IMR-90 (cell line): ENCODE data around the gene YAE1. TPM values are rescaled to one million over a fixed set of nuclear protein-coding genes. Genes with fewer than 3 reads are reported as not detected.

Source experiments
- ATAC-seq: fragments of 200-7000 bp; cut with Tn5 transposase; 2 replicates; pipeline ENCODE4 v1.9.1; 2020; ENCODE audit warnings: low read depth, mild to moderate bottlenecking, moderate library complexity
- BruUV-seq: library from RNA; stranded (reverse); fragments of 400-500 nt; replicated peaks from 2 replicates; lab custom pipeline; 2021; lab: Mats Ljungman, UMichigan
- CTCF ChIA-PET: fragments of 300-600 bp; formaldehyde crosslinking; extraction: SDS; loops from one replicate; lab custom pipeline; 2021; ENCODE audit warnings: antibody characterized with exemption; lab: Yijun Ruan, JAX
- POLR2A ChIA-PET: fragments of 300-600 bp; sonication (Branson Sonifier 250); formaldehyde crosslinking; loops from one replicate; lab custom pipeline; 2022; ENCODE audit warnings: antibody characterized with exemption; ENCODE audit not compliant: unreplicated experiment; lab: Charles Lee
- DNase-seq: peaks from one replicate; pipeline ENCODE4 v3.0.0; 2013
- H2AFZ ChIP-seq: replicated peaks from 2 replicates; pipeline ENCODE3; 2013; ENCODE audit warnings: low read length, mild to moderate bottlenecking; ENCODE audit not compliant: poor library complexity
- H2AK5ac ChIP-seq: 2 replicates; pipeline ENCODE4 v1.6.1; 2013; ENCODE audit warnings: low read depth, low read length, inconsistent platforms
- H2AK9ac ChIP-seq: replicated peaks from 2 replicates; pipeline ENCODE3; 2013; ENCODE audit warnings: mild to moderate bottlenecking, low read depth, low read length, moderate library complexity; ENCODE audit not compliant: poor library complexity
- H2BK120ac ChIP-seq: 2 replicates; pipeline ENCODE4 v1.6.1; 2013; ENCODE audit warnings: low read depth, low read length, inconsistent platforms
- H2BK15ac ChIP-seq: 3 replicates; pipeline ENCODE4 v1.6.1; 2013; ENCODE audit warnings: low read depth, low read length, inconsistent platforms
- H2BK20ac ChIP-seq: 2 replicates; pipeline ENCODE4 v1.6.1; 2013; ENCODE audit warnings: low read depth, mild to moderate bottlenecking, inconsistent platforms, low read length, moderate library complexity
- H2BK5ac ChIP-seq: 2 replicates; pipeline ENCODE4 v1.6.1; 2013; ENCODE audit warnings: mild to moderate bottlenecking, low read depth, low read length, inconsistent platforms; ENCODE audit not compliant: poor library complexity, severe bottlenecking
- H3K14ac ChIP-seq: replicated peaks from 2 replicates; pipeline ENCODE4 v1.6.1; 2013; ENCODE audit warnings: low read depth, low read length, inconsistent platforms
- H3K18ac ChIP-seq: 2 replicates; pipeline ENCODE4 v1.6.1; 2013; ENCODE audit warnings: low read depth, low read length, control low read depth
- H3K23ac ChIP-seq: 2 replicates; pipeline ENCODE4 v1.6.1; 2013; ENCODE audit warnings: low read depth, low read length, inconsistent platforms
- H3K27ac ChIP-seq: 2 replicates; pipeline ENCODE4 v1.5.1; 2013; ENCODE audit warnings: mild to moderate bottlenecking, control low read depth, low read length; ENCODE audit not compliant: insufficient read depth
- H3K27me3 ChIP-seq: 2 replicates; pipeline ENCODE4 v1.6.1; 2013; ENCODE audit warnings: low read length; ENCODE audit not compliant: control insufficient read depth, insufficient read depth
- H3K36me3 ChIP-seq: 2 replicates; pipeline ENCODE4 v1.6.1; 2013; ENCODE audit warnings: low read length, mixed read lengths; ENCODE audit not compliant: control insufficient read depth, insufficient read depth
- H3K4ac ChIP-seq: 2 replicates; pipeline ENCODE4 v1.6.1; 2013; ENCODE audit warnings: low read depth, low read length, inconsistent platforms
- H3K4me1 ChIP-seq: 2 replicates; pipeline ENCODE4 v1.6.1; 2013; ENCODE audit warnings: low read length, mixed read lengths; ENCODE audit not compliant: control insufficient read depth, insufficient read depth
- H3K4me2 ChIP-seq: 2 replicates; pipeline ENCODE4 v1.6.1; 2013; ENCODE audit warnings: low read depth, mild to moderate bottlenecking, control low read depth, low read length, moderate library complexity
- H3K4me3 ChIP-seq: 2 replicates; pipeline ENCODE4 v1.5.1; 2013; ENCODE audit warnings: low read depth, mild to moderate bottlenecking, control low read depth, low read length, moderate library complexity; ENCODE audit not compliant: insufficient read depth
- H3K56ac ChIP-seq: 2 replicates; pipeline ENCODE4 v1.6.1; 2013; ENCODE audit warnings: low read length, inconsistent platforms; ENCODE audit not compliant: insufficient read depth; ENCODE audit errors: extremely low read depth
- H3K79me1 ChIP-seq, 2 experiments: 2 replicates each; pipeline ENCODE4 v1.6.1; 2013; ENCODE audit warnings: low read length in 2 of 2, inconsistent platforms in 1 of 2, low read depth in 1 of 2
- H3K9ac ChIP-seq: 2 replicates; pipeline ENCODE4 v1.6.1; 2013; ENCODE audit warnings: low read depth, low read length, control low read depth
- H3K9me1 ChIP-seq: 2 replicates; pipeline ENCODE4 v1.6.1; 2013; ENCODE audit warnings: low read length, inconsistent platforms; ENCODE audit not compliant: insufficient read depth
- H3K9me3 ChIP-seq: 2 replicates; pipeline ENCODE4 v1.6.1; 2013; ENCODE audit warnings: low read length; ENCODE audit not compliant: control insufficient read depth, insufficient read depth
- H4K20me1 ChIP-seq: 2 replicates; pipeline ENCODE4 v1.6.1; 2013; ENCODE audit warnings: low read length, inconsistent platforms; ENCODE audit not compliant: insufficient read depth
- H4K5ac ChIP-seq: 2 replicates; pipeline ENCODE4 v1.6.1; 2013; ENCODE audit warnings: mild to moderate bottlenecking, low read depth, low read length, control low read depth
- H4K8ac ChIP-seq, 2 experiments: 2 replicates each; pipeline ENCODE4 v1.6.1; 2013; ENCODE audit warnings: low read depth in 2 of 2, low read length in 2 of 2, control low read depth in 1 of 2, inconsistent platforms in 1 of 2
- H4K91ac ChIP-seq: 2 replicates; pipeline ENCODE4 v1.6.1; 2013; ENCODE audit warnings: low read depth, low read length, inconsistent platforms; ENCODE audit not compliant: insufficient read depth
- BHLHE40 ChIP-seq: fragments of 150-350 bp; IDR thresholded peaks from 2 replicates; pipeline ENCODE4 v1.6.1; 2016; ENCODE audit warnings: mild to moderate bottlenecking, low read depth, low read length
- CEBPB ChIP-seq: IDR thresholded peaks from 2 replicates; pipeline ENCODE4 v1.6.1; 2012; ENCODE audit warnings: low read depth, low read length, improper control_type of control experiment
- CHD1 ChIP-seq: IDR thresholded peaks from 2 replicates; pipeline ENCODE4 v1.6.1; 2012; ENCODE audit warnings: low read depth, low read length, improper control_type of control experiment
- CTCF ChIP-seq: conservative IDR thresholded peaks from 2 replicates; pipeline ENCODE4 v1.5.1; 2012; ENCODE audit warnings: mild to moderate bottlenecking, low read depth, low read length, improper control_type of control experiment
- ELK1 ChIP-seq: fragments of 150-350 bp; IDR thresholded peaks from 2 replicates; pipeline ENCODE4 v1.6.1; 2016; ENCODE audit warnings: low read depth, mild to moderate bottlenecking, low read length, moderate library complexity, borderline replicate concordance
- FOS ChIP-seq: fragments of 150-350 bp; IDR thresholded peaks from 2 replicates; pipeline ENCODE4 v1.6.1; 2016; ENCODE audit warnings: low read depth, low read length
- MAFK ChIP-seq: IDR thresholded peaks from 2 replicates; pipeline ENCODE4 v1.6.1; 2012; ENCODE audit warnings: low read depth, low read length, improper control_type of control experiment
- MAZ ChIP-seq: IDR thresholded peaks from 2 replicates; pipeline ENCODE4 v1.6.1; 2012; ENCODE audit warnings: low read depth, mild to moderate bottlenecking, low read length, improper control_type of control experiment, moderate library complexity, borderline replicate concordance
- MXI1 ChIP-seq: IDR thresholded peaks from 2 replicates; pipeline ENCODE4 v1.6.1; 2012; ENCODE audit warnings: low read depth, mild to moderate bottlenecking, low read length, moderate library complexity, borderline replicate concordance
- NFE2L2 ChIP-seq: fragments of 150-350 bp; IDR thresholded peaks from 2 replicates; pipeline ENCODE4 v1.6.1; 2016; ENCODE audit warnings: low read depth, mild to moderate bottlenecking, low read length
- RAD21 ChIP-seq: IDR thresholded peaks from 2 replicates; pipeline ENCODE4 v1.6.1; 2012; ENCODE audit warnings: low read length, improper control_type of control experiment
- RCOR1 ChIP-seq: IDR thresholded peaks from 2 replicates; pipeline ENCODE4 v1.6.1; 2012; ENCODE audit warnings: mild to moderate bottlenecking, low read length, improper control_type of control experiment; ENCODE audit not compliant: insufficient replicate concordance
- RFX5 ChIP-seq: IDR thresholded peaks from 2 replicates; pipeline ENCODE4 v1.8.0; 2012; ENCODE audit warnings: low read depth, mild to moderate bottlenecking, low read length, moderate library complexity
- SMC3 ChIP-seq: fragments of 150-350 bp; IDR thresholded peaks from 2 replicates; pipeline ENCODE4 v1.6.1; 2016; ENCODE audit warnings: low read depth, mild to moderate bottlenecking, antibody characterized with exemption, low read length, moderate library complexity
- USF2 ChIP-seq: fragments of 150-350 bp; IDR thresholded peaks from 2 replicates; pipeline ENCODE4 v1.6.1; 2017; ENCODE audit warnings: mild to moderate bottlenecking, antibody characterized with exemption, low read length, low read depth
- WGBS, 2 experiments: methylation state at CpG; one replicate each; pipeline versions ENCODE4 v1.1.5 to v1.1.7; 2013; ENCODE audit warnings: missing lambda C conversion rate in 2 of 2; ENCODE audit not compliant: insufficient read length in 1 of 2; ENCODE audit errors: extremely low coverage in 2 of 2; 5-methylcytosine and 5-hydroxymethylcytosine counted together
- dilution Hi-C: fragments of 300-500 bp; cut with HindIII; formaldehyde crosslinking; loops from one replicate; pipeline ENCODE4 v1.14.3; 2018; ENCODE audit warnings: low sequenced_read_pairs; ENCODE audit not compliant: unreplicated experiment
- in situ Hi-C: fragments of 300-500 bp; cut with MboI; formaldehyde crosslinking; loops from 3 replicates; pipeline ENCODE4 v1.14.3; 2019; ENCODE audit warnings: low sequenced_read_pairs, inconsistent platforms, mixed read lengths
- intact Hi-C: fragments of 100-400 bp; cut with micrococcal nuclease; formaldehyde crosslinking; loops from 2 replicates; pipeline ENCODE4 v1.10.0; 2022
- polyA plus RNA-seq, 3 experiments: library from polyadenylated mRNA; depleted of rRNA; stranded (reverse); fragments of >200 nt; gene quantifications; 2 replicates each; pipeline ENCODE4 v1.2.3, GENCODE V29; 2012; ENCODE audit warnings: low replicate concordance in 1 of 3
- total RNA-seq: library from RNA; depleted of rRNA; stranded (reverse); fragments of >200 nt; gene quantifications from 2 replicates; pipeline ENCODE4 v1.2.3, GENCODE V29; 2012

Gene YAE1
- total and polyA plus RNA-seq, 2 of the 4 experiments (the other 2 are of a cell fraction) = 28.6 to 36.7 TPM

- Histone ChIP-seq H2BK15ac (no peak overlapping the region), H4K8ac (peak overlapping the region in 1 of 2 experiments; percentile 79; a peak in 2 of 4 replicates), H2BK120ac (peak overlapping the region; percentile 63; the same call in 1 of the 2 replicates), H3K18ac (peak overlapping the region; percentile 40; the same call in 1 of the 2 replicates), H3K14ac (no peak overlapping the region), H4K91ac (no peak overlapping the region), H2AK5ac (no peak overlapping the region), H3K4me3 (no peak overlapping the region), H3K4ac (no peak overlapping the region), H4K20me1 (no peaks in the 10 kb centered on the region), H3K9me1 (no peaks in the 10 kb centered on the region), H3K36me3 (no peaks in the 10 kb centered on the region), H4K5ac (no peak overlapping the region; the same call in 1 of the 2 replicates), H2BK20ac (peak overlapping the region; percentile 79), H3K9me3 (no peaks in the 10 kb centered on the region), H3K9ac (no peak overlapping the region), H3K23ac (no peak overlapping the region), H3K4me2 (no peak overlapping the region), H3K27ac (no peak overlapping the region), H3K4me1 (peaks cover 10% of the 10 kb centered on the region), H2BK5ac (peak overlapping the region; percentile 23), H3K27me3 (no peaks in the 10 kb centered on the region), H2AK9ac (no peak overlapping the region), H2AFZ (no peak overlapping the region), H3K56ac (no peak overlapping the region), H3K79me1 (peaks cover 0 to 6% of the 10 kb centered on the region in 2 experiments; a peak in 1 of 4 replicates)
- intact Hi-C loops (no loop called here), in situ Hi-C loops (no loop called here), dilution Hi-C loops (no loop called here)
- TF ChIP-seq RFX5 (no peak), MXI1 (no peak), MAZ (no peak), USF2 (no peak), NFE2L2 (no peak), CEBPB (no peak), BHLHE40 (no peak), MAFK (no peak), SMC3 (no peak), CTCF (no peak), FOS (no peak), CHD1 (no peak), RAD21 (no peak), ELK1 (no peak), RCOR1 (no peak)
- ChIA-PET POLR2A (interaction anchor here (0.7 kb wide), 1 partner anchor 42 kb away, joined by 3 read pairs; no protein-coding TSS in a partner anchor), CTCF (no interaction called here)
- no TSS peak for BruUV-seq
- WGBS, 2 experiments = 100% methylated on average over 1 of the region's 3 CpGs; no CpG with 5 or more reads in 1 of the 2 experiments
- ATAC-seq (no peak), DNase-seq (no peak)
These were observed 42.1 kb downstream of the YAE1 start for GRCh38 chr7:39608278-39608677.
